HepG2 (cell line): ENCODE measurements around the gene TEKT5. TPM values are rescaled to one million over a fixed set of nuclear protein-coding genes. Genes with fewer than 3 reads are reported as not detected.

Experiments
- ARID3A ChIP-seq: IDR thresholded peaks from 2 replicates; pipeline ENCODE4 v1.6.1; 2012; ENCODE audit warnings: low read depth, low read length, improper control_type of control experiment
- CENPT ChIP-seq: sonication (generic); formaldehyde crosslinking; IDR thresholded peaks from 2 replicates; pipeline ENCODE4 v1.8.0; 2022; ENCODE audit warnings: low read depth, mild to moderate bottlenecking, moderate library complexity, missing genetic modification reagents
- DMAP1 ChIP-seq: IDR thresholded peaks from 2 replicates; pipeline ENCODE4 v1.6.1; 2016
- FOXA3 ChIP-seq: IDR thresholded peaks from 2 replicates; pipeline ENCODE4 v1.6.1; 2016; ENCODE audit warnings: missing genetic modification reagents, missing compliant biosample characterization
- GABPA ChIP-seq, 2 experiments: IDR thresholded peaks; 2 replicates each; pipeline ENCODE4 v1.6.1; 2011 to 2016; ENCODE audit warnings: low read depth in 2 of 2, low read length in 1 of 2, missing biosample characterization in 1 of 2, missing genetic modification characterization in 1 of 2
- GATAD2A ChIP-seq: IDR thresholded peaks from 2 replicates; pipeline ENCODE4 v1.6.1; 2016
- HDAC6 ChIP-seq: fragments of 200-600 bp; sonication (generic); IDR thresholded peaks from 2 replicates; pipeline ENCODE4 v1.7.0; 2017; ENCODE audit warnings: mild to moderate bottlenecking, antibody characterized with exemption, low read length, low read depth
- HNRNPH1 ChIP-seq: fragments of 200-400 bp; formaldehyde crosslinking; optimal IDR thresholded peaks from 2 replicates; pipeline ENCODE3; 2017; ENCODE audit warnings: mild to moderate bottlenecking, low read depth, low read length
- ISL2 ChIP-seq: sonication (generic); formaldehyde crosslinking; IDR thresholded peaks from 2 replicates; pipeline ENCODE4 v1.5.0; 2020; ENCODE audit warnings: missing genetic modification reagents
- JUND ChIP-seq: sonication (generic); formaldehyde crosslinking; IDR thresholded peaks from 2 replicates; pipeline ENCODE4 v1.8.0; 2022; ENCODE audit warnings: mild to moderate bottlenecking, missing genetic modification reagents
- KLF6 ChIP-seq: IDR thresholded peaks from 2 replicates; pipeline ENCODE4 v1.8.0; 2016; ENCODE audit warnings: missing biosample characterization, missing genetic modification reagents
- MZF1 ChIP-seq: sonication (generic); formaldehyde crosslinking; IDR thresholded peaks from 2 replicates; pipeline ENCODE4 v1.8.1; 2023; ENCODE audit warnings: mild to moderate bottlenecking, missing genetic modification reagents, borderline replicate concordance
- NFIB ChIP-seq: sonication (generic); formaldehyde crosslinking; IDR thresholded peaks from 2 replicates; pipeline ENCODE4 v1.9.0; 2021; ENCODE audit warnings: missing genetic modification reagents, mild to moderate bottlenecking, borderline replicate concordance
- NR2F6 ChIP-seq, 2 experiments: IDR thresholded peaks; 2 replicates each; pipeline ENCODE4 v1.6.1; 2016; ENCODE audit warnings: antibody characterized with exemption in 1 of 2, mild to moderate bottlenecking in 1 of 2
- RXRB ChIP-seq: IDR thresholded peaks from 2 replicates; pipeline ENCODE4 v1.6.1; 2016; ENCODE audit warnings: borderline replicate concordance, missing genetic modification reagents, missing compliant biosample characterization
- XRCC5 ChIP-seq: fragments of 200-400 bp; formaldehyde crosslinking; optimal IDR thresholded peaks from 2 replicates; pipeline ENCODE3; 2017; ENCODE audit warnings: mild to moderate bottlenecking, low read length
- YY1 ChIP-seq: IDR thresholded peaks from 2 replicates; pipeline ENCODE4 v1.6.1; 2011; ENCODE audit warnings: low read length, low read depth, moderate library complexity, mild to moderate bottlenecking; ENCODE audit not compliant: insufficient read depth, insufficient replicate concordance
- ZBTB33 ChIP-seq: sonication (generic); formaldehyde crosslinking; IDR thresholded peaks from 2 replicates; pipeline ENCODE4 v1.4.0; 2020; ENCODE audit warnings: missing genetic modification reagents
- ZNF20 ChIP-seq: sonication (generic); formaldehyde crosslinking; IDR thresholded peaks from 2 replicates; pipeline ENCODE4 v1.4.0; 2020; ENCODE audit warnings: mild to moderate bottlenecking, moderate library complexity, missing genetic modification reagents
- ZNF335 ChIP-seq: sonication (generic); formaldehyde crosslinking; IDR thresholded peaks from 2 replicates; pipeline ENCODE4 v1.4.0; 2020; ENCODE audit warnings: missing genetic modification reagents
- ZNF496 ChIP-seq: sonication (generic); formaldehyde crosslinking; IDR thresholded peaks from 2 replicates; pipeline ENCODE4 v1.8.1; 2023; ENCODE audit warnings: mild to moderate bottlenecking, moderate library complexity, missing genetic modification reagents; ENCODE audit not compliant: insufficient replicate concordance
- ZNF660 ChIP-seq: sonication (generic); formaldehyde crosslinking; IDR thresholded peaks from 2 replicates; pipeline ENCODE4 v1.5.1; 2020; ENCODE audit warnings: mild to moderate bottlenecking, low read depth, missing genetic modification reagents, borderline replicate concordance
- ZNF674 ChIP-seq: sonication (generic); formaldehyde crosslinking; IDR thresholded peaks from 2 replicates; pipeline ENCODE4 v1.5.0; 2020; ENCODE audit warnings: low read depth, mild to moderate bottlenecking, missing genetic modification reagents
- ZNF788 ChIP-seq: sonication (generic); formaldehyde crosslinking; IDR thresholded peaks from 2 replicates; pipeline ENCODE4 v1.5.0; 2020; ENCODE audit warnings: mild to moderate bottlenecking, missing genetic modification reagents, borderline replicate concordance
- ZNF792 ChIP-seq: IDR thresholded peaks from 2 replicates; pipeline ENCODE4 v1.6.1; 2016
- ZNF879 ChIP-seq: sonication (generic); formaldehyde crosslinking; IDR thresholded peaks from 2 replicates; pipeline ENCODE4 v1.8.1; 2023; ENCODE audit warnings: missing genetic modification reagents
- polyA plus RNA-seq, 8 experiments: library from polyadenylated mRNA; depleted of rRNA in 3 of 8; stranded (reverse) in 7 of 8; unstranded in 1 of 8; fragments of >200 nt; fragmentation: Illumina TruSeq in 4 of 8; extraction: Trizol in 4 of 8; gene quantifications; 2 replicates each; pipeline versions ENCODE4 v1.2.1 to v1.2.3, GENCODE V29; 2011 to 2016; ENCODE audit warnings: low read depth in 4 of 8, missing spikeins in 1 of 8, mixed read lengths in 1 of 8; ENCODE audit not compliant: insufficient read depth in 1 of 8
- total RNA-seq, 5 experiments: library from RNA; depleted of rRNA; stranded (reverse); fragments of >200 nt; fragmentation: Illumina TruSeq; extraction: Trizol; gene quantifications; 2 replicates each; pipeline ENCODE4 v1.2.3, GENCODE V29; 2016; ENCODE audit warnings: low read depth in 1 of 5

The TEKT5 gene
- total and polyA plus RNA-seq, 2 of the 13 experiments (the other 11 are each of a cell fraction or from before 2014, with no cell fraction given) = 0.16 TPM; not detected in 1

- TF ChIP-seq ZNF674 (CRISPR knock-in tag) = no peak
- no peak for TF ChIP-seq ZNF496 (CRISPR knock-in tag)
- TF ChIP-seq ZNF20 (CRISPR knock-in tag) = no peak
- TF ChIP-seq ZNF335 = 0 out of 2 replicates have a peak, but pooled peaks have one; percentile 18
- TF ChIP-seq YY1 = no peak
- TF ChIP-seq FOXA3 (CRISPR knock-in tag) = peak; percentile 92
- no peak for TF ChIP-seq HNRNPH1
- no peak for TF ChIP-seq ISL2 (CRISPR knock-in tag)
- TF ChIP-seq ZNF792 (CRISPR knock-in tag) = peak; percentile 24; the same call in 1 of the 2 replicates
- TF ChIP-seq KLF6 = peak; percentile 51; the same call in 1 of the 2 replicates
- no peak for TF ChIP-seq GABPA (IDR thresholded peaks at IDR 0.05; ENCODE audit: low read depth, low read length)
- no peak for TF ChIP-seq GABPA (CRISPR knock-in tag; IDR thresholded peaks at IDR 0.05; ENCODE audit: low read depth)
- no peak for TF ChIP-seq CENPT (CRISPR knock-in tag)
- TF ChIP-seq HDAC6 = no peak
- TF ChIP-seq ZNF660 (CRISPR knock-in tag) = no peak
- peak; percentile 25; the same call in 1 of the 2 replicates for TF ChIP-seq JUND (CRISPR knock-in tag)
- no peak for TF ChIP-seq ZNF879 (CRISPR knock-in tag)
- 0 out of 2 replicates have a peak, but pooled peaks have one; percentile 26 for TF ChIP-seq ZBTB33
- no peak for TF ChIP-seq DMAP1 (CRISPR knock-in tag)
- peak; percentile 88 for TF ChIP-seq GATAD2A (CRISPR knock-in tag)
- no peak for TF ChIP-seq MZF1
- TF ChIP-seq ARID3A = no peak
- TF ChIP-seq NFIB (CRISPR knock-in tag) = no peak
- TF ChIP-seq ZNF788 (CRISPR knock-in tag) = no peak
- no peak for TF ChIP-seq NR2F6 (IDR thresholded peaks at IDR 0.05)
- TF ChIP-seq NR2F6 (CRISPR knock-in tag; IDR thresholded peaks at IDR 0.05) = peak; percentile 31; the same call in 1 of the 2 replicates
- TF ChIP-seq XRCC5 = no peak
- TF ChIP-seq RXRB (CRISPR knock-in tag) = peak; percentile 55; the same call in 1 of the 2 replicates
Observed at GRCh38 chr16:10625595-10626357, 69.0 kb downstream of the TEKT5 start (continued).
